HPDE6-E6E7 (cell line): ENCODE measurements around the gene TPP2.

Experiments used
- DNase-seq: peaks from one replicate; pipeline ENCODE4 v3.0.0; 2011; ENCODE audit warnings: missing footprints; ENCODE audit errors: extremely low spot score

TPP2 gene

DNA sequence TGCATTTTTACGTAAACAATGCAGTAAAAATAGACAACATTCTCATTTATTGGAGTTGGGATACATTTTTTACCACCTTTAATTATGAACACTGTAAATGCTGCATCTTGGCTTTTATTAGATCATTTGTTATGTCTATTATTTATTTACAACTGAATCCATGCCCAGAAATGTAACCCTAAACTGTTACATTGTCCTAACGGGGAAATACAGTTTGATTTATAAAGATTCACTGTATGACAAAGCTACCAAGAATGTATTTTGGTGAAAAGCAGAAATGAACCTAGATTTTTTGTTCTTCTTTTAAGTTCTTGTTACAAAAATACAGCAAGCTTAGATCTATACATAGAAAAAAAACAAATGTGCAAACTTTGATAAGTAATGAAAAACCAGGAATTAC lies 97.0 kb downstream of the TPP2 start:
- DNase-seq = no peak

DNA sequence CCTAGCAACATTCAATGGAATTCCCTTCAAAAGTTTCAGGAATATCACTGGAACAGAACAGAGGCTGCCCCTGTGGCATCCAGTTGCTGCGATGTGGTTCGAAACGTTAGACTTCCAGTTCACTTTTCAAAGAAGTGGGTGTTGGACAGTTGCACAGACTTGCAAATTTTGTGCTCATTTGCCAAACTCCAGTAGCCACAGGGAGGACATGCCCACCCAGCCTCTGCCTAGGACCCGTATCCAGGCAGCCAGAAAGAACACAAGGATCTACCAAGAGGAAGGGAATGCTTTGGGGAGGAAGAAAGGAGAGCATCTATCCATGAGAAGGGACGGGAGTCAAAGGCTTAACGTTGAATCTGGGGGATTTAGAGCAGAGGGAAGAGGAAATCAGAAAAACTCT lies 98.2 kb downstream of the TPP2 start, which contains the start of gene METTL21C:
Gene METTL21C (minus strand): TSS at position 108 of the 400 bp plus-strand sequence. CDS start 546 bp downstream, outside the sequence.
- DNase-seq = no peak

DNA sequence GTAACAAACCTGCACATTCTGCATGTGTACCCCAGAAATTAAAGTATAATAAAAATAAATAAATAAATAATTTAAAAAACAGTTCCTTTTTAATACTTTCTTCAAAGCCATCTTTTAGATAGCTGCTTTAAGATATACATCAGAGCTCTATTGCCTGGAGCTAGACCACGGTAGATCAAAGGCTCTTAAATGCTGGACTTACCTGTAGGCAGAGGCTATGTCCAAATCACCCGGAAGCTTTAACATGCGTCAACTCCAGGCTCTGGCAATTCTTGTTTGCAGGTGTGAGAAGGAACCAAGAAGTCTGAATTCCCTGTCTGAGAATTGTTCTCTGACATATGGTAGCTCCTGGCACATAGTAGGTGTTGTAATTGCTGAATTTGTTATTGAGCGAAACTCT lies 99.7 kb downstream of the TPP2 start:
- DNase-seq = no peak

- DNase-seq = no peak
Measured at GRCh38 chr13:102697264-102697663, 100.5 kb downstream of the TPP2 start.

DNA sequence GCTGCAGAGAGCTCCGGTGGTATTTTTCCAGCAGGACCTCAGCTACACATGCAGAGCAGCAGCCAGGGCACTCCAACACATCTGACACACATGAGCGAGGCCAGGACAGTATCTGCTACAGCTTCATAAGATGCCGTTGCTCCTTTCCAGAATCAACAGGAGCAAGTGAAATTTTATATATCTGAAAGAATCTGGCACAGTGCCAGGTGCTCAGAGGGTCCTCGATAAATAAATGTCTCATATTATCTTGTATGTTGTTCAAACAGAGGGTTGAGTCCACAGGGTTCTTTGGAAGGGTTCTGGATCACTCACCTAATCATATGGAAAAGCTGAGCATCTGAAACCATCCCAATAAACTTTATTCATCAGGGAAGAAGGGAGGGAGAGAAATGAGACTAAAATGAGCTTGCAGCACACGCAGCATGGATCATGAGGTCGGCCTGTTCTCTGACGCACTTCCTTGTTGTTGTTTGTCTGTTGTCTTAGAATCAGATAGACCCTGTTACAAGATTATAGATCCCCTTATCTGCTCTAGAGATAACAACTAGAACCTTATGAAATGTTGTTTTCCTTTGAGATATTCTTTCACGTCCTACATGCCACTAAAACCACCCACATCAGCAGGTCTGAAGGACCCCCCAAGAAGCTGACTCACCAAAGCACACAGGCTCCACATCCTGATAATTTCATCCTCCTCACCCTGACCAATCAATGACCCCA lies 101.3 kb downstream of the TPP2 start:
- DNase-seq = no peak

GRCh38 chr13:102698649-102698980 lies 101.8 kb downstream of the TPP2 start:
- no peak for DNase-seq

GRCh38 chr13:102699504-102699903 lies 102.7 kb downstream of the TPP2 start:
- DNase-seq = no peak

GRCh38 chr13:102700088-102701031 lies 103.6 kb downstream of the TPP2 start:
- DNase-seq = no peak

DNA sequence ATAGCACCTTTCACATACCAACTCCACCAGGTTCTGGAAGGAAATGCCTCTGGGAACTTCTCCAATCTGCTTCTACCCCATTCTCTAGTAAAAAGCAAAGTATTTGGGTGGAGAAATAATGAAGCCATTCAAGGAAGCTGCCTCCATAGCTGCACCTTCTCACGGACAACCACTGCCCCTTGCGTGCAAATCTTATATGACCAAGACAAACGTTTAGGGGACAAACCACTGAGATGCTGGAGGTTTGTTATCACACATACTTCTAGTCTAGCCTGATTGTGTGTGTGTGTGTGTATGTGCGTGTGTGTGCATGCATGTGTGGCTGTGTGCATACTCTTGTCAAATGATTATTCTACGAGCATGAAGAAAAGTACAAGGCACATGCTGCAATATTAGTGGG lies 104.5 kb downstream of the TPP2 start:
- no peak for DNase-seq

DNA sequence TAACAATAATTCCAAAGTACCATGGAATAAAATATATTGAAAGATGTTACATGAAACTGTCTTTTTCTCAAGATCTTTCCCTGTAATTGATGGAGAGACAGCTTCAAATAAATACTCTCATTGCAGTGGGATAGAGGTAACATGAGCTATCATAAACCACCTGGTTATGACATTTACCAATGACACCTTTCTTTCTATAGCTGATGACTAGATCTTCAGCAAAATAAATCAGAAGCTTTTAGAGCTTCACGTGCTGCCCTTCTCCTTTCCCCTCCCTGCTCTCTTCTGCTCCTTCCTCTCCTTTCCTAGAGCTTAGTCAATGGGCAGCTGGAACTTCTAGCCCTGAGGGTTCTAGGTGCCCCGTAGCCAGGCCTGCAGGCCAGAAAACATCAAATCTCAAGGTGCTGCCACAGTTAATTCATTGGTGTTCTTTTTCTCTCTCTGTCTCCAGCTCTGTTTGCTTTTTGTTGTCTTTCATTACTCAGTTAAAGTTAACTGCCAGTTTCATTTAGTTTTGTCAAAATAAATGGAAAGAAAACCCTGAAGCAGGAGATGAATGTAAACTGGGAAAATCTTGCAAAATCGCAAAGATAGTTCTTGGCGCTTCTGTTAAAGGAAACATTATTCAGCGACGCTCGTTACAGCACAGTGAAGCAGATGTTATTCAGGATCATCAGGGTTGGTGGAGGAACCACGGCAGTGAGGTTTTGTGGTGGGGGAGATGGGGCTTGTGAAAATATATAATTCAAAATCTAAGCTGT lies 106.4 kb downstream of the TPP2 start:
- DNase-seq = no peak

DNA sequence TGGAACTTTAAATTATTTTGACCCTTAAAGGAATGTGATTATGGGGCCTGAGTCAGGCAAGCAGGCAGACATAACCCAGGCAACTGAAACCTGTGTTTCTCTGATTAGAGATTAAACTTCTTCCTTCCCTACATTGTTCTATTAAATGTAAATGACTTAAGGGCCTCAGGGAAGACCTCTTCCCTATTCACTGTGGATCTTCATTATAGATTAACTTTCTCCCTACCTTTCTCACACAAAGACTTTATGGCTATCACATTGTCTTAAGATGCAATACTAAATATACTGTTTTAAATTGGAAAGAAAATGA lies 106.9 kb downstream of the TPP2 start:
- DNase-seq = no peak

DNA sequence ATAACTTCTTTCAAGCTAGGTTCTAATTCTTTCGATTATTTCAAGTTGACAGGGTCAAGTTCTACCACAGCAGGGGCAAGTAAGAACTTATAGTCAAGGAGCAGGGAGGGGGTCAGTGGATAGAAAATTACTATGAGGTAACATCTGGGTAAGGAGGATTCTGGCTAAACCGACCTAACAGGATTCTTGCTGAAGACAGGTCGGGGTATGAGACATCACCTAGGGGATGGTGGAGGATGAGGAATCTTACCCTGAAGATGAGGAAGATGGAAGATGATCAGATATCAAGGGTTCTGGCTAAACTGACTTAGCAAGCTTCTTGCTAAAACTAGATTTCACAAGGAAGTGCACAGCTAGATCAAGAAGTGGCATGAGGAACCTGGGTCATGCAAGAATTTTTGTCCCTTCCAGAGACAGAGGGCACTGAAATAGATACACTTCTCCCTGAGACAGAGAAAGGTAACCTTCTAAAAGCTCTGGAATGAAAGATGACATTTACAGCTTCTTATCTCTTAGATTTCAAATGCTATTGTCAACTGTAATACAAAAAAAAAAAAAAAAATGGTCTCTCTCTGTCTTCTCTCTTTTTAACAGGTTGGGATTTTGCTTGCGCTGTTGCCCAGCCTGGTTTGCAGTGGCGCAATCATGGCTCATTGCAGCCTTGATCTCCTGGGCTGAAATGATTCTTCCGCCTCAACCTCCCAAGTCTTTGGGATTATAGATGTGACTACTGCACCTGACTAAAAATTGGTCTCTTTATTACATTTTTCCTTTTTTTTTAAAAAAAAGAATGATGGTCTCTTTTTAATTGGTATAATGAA lies 107.7 kb downstream of the TPP2 start:
- DNase-seq = no peak

DNA sequence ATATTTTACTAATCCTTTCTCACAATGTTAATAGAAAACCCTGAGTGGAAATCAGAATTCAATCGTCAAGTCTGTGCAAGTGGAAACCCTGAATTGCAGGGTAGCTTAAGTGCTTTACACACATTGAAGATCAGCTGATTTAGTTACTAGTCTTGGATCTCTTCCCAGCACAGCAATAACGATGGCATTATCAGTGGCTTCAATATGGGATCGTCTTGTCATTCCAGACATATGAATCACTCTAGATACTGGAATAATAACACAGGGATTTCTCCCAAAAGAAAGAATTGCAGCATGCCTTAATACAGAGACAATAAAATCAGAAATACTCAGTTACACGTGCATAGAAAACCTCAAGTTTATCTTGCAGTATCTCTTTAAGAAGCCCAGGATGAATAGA lies 110.7 kb downstream of the TPP2 start:
- DNase-seq = peak; percentile 40

DNA sequence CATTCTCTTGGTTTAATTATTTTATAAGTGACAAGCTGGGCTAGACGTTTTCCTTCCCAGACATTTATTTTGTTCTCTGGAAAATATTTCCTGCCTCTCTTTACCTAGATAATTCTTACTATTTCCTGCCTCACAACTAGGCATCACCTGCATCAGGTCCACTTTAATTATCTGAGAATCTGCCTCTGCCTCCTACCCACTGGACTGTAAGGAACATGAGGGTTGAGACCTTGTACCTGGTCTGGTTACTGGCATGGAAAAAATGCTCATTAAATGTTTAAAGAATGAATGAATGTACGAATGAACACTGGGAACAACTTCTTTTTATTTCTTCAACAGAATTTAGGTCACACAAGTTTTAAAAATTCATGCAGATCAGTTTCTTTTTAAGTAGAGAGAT lies 111.4 kb downstream of the TPP2 start:
- no peak for DNase-seq

DNA sequence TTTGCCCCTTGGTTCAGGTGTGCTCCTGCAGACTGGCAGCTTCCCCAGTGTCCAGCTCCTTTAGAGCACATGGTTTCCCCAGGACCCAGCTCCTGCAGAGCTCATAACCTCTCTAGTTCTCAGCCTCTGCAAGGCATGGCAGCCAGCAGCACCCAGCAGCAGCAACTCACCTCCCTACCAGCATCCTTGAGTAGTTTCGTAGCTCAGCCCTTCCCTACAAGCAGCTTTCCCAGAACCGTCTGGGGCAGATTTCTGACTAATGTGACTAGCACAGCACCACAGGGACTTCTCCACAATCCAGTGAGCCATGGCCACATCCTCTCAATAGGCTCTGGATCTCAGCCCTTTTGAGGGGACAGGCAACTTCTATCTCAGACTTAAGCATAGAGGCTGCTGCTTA lies 112.2 kb downstream of the TPP2 start:
- DNase-seq = no peak

DNA sequence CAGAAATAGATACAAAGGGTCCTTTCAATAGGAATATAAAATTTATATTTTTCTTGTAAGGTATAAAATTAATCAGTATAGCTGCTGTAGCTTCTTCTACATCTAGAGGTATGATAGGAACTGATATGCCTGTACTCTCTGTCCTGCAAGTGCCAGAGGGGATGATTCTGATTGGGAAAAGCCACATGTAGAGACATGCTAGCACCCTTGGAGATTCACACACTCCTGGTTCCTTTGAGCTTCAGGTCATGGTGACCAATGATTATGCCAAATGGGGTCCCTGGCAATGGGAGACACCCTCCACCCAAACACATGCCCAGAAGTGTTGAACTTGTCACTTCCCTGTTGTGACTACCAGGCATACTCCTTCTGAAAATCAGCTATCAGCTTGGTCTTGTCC lies 112.8 kb downstream of the TPP2 start:
- no peak for DNase-seq

- DNase-seq = no peak
Measured at GRCh38 chr13:102710261-102710679, 113.5 kb downstream of the TPP2 start.

GRCh38 chr13:102715447-102715846 lies 118.7 kb downstream of the TPP2 start:
- no peak for DNase-seq

DNA sequence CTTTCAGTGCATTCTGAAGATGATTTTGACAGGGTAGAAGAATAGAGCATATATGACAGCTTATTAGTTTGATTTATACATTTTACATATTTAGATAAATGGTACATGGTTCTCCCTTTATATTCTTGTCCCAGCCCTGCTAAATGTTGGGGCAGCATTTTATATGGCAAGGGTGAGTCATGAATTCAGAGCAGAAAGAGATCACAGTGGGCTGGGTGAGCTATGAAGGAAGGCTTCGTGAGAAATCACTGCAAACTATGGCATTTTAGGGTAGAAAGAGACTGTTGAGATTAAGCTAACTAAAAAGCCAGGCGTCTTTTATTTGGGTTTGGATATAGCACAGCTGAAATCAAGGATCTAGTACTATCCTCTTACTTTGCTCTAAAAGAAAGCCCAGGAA lies 122.0 kb downstream of the TPP2 start:
- DNase-seq = no peak

DNA sequence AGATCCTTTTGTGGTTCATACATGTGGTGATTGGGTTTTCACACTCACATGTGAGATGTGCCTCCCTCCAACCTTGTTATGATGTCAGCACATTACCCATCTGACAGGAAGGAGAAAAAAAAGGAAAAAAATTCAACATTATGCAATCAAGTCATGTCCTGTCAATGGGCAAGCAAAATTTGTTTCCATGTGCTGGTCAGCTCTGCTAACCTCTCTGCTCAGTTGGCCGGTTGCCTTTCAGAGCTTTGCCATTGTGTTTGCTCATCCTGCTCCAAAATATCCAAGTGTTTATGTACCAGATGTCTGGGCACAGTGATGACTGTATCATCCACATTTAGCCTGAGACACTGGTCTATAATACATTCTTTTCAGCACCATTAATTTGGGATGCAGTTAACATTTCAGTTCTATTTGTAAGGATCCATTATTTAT lies 125.0 kb downstream of the TPP2 start:
- DNase-seq = no peak

DNA sequence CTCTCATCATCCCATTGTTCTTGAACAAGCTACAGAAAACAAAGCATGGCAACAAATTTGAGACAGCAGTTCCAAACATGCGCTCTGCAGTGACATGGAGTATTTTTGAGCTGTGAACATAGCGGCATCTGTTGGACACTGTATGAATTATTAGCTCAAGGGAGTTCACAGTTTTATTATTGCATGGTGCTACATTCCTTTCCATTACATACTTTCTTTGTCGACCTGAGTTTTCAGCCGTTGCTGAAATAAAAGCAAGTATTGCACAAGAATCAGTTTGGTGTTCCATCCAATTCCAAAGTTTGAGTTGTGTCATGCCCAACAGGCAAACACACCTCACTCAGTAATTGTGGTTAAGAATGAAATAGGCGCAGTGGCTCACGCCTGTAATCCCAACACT lies 128.1 kb downstream of the TPP2 start:
- DNase-seq = peak; percentile 69

DNA sequence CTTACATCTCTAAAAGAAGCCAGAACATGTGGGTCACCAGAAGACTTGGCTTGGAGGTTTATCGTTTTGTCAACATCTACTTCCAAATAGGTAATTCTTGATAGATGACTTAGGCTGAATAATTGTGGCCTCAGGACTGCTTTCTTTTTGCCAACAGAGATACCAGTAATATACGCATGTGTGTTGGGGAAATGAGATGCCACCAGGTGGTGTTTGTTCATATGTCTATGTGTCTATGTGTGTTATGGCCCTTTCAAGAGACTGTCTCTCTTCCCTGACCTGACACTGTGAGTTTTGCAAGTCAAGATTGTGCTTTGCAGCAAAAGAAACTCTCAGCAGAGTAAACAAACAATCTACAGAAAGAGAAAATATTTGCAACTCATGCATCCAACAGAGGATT lies 129.6 kb downstream of the TPP2 start:
- no peak for DNase-seq
